ENCODE measurements around the gene ADARB2.

ADARB2 gene

GRCh38 chr10:1735562-1735961, 1.8 kb downstream of the ADARB2 start:
- no peak for DNase-seq

- DNase-seq: no peak
These were observed 3.0 kb downstream of the ADARB2 start for GRCh38 chr10:1734288-1734687.

GRCh38 chr10:1733720-1734119, 3.6 kb downstream of the ADARB2 start:
- DNase-seq: no peak

GRCh38 chr10:1732564-1732996, 4.7 kb downstream of the ADARB2 start:
- DNase-seq: no peak

GRCh38 chr10:1731592-1731991, 5.7 kb downstream of the ADARB2 start:
- no peak for DNase-seq

- DNase-seq: no peak
These were observed 7.6 kb downstream of the ADARB2 start for GRCh38 chr10:1729751-1730150.

GRCh38 chr10:1726861-1727260, 10.5 kb downstream of the ADARB2 start:
- no peak for DNase-seq

GRCh38 chr10:1724921-1725488, 12.3 kb downstream of the ADARB2 start:
- DNase-seq: no peak

- DNase-seq: no peak
These were observed 20.5 kb downstream of the ADARB2 start for GRCh38 chr10:1716839-1717238.

- no peak for DNase-seq
These were observed 21.5 kb downstream of the ADARB2 start for GRCh38 chr10:1715821-1716220.

GRCh38 chr10:1712944-1713671, 24.2 kb downstream of the ADARB2 start:
- DNase-seq: no peak

- DNase-seq: no peak
These were observed 25.0 kb downstream of the ADARB2 start for GRCh38 chr10:1712314-1712713.

GRCh38 chr10:1709161-1709560, 28.2 kb downstream of the ADARB2 start:
- no peak for DNase-seq

GRCh38 chr10:1708746-1709145, 28.6 kb downstream of the ADARB2 start:
- DNase-seq: no peak

GRCh38 chr10:1706711-1707110, 30.6 kb downstream of the ADARB2 start:
- DNase-seq: no peak

- DNase-seq: no peak
These were observed 31.1 kb downstream of the ADARB2 start for GRCh38 chr10:1706256-1706655.

GRCh38 chr10:1698185-1698584, 39.1 kb downstream of the ADARB2 start:
- DNase-seq: no peak

GRCh38 chr10:1696106-1696505, 41.2 kb downstream of the ADARB2 start:
- no peak for DNase-seq

GRCh38 chr10:1690086-1690485, 47.2 kb downstream of the ADARB2 start:
- DNase-seq: no peak

- no peak for DNase-seq
These were observed 48.8 kb downstream of the ADARB2 start for GRCh38 chr10:1688531-1688930.

GRCh38 chr10:1687623-1688150, 49.6 kb downstream of the ADARB2 start:
- DNase-seq: no peak

GRCh38 chr10:1687190-1687589, 50.1 kb downstream of the ADARB2 start:
- DNase-seq: no peak

GRCh38 chr10:1686491-1686749, 50.9 kb downstream of the ADARB2 start:
- no peak for DNase-seq

GRCh38 chr10:1685699-1686490, 51.4 kb downstream of the ADARB2 start:
- no peak for DNase-seq
